Fibroblast of villous mesenchyme (primary cell): ENCODE data around the gene BRINP3. TPM values are rescaled to one million over a fixed set of nuclear protein-coding genes. Genes with fewer than 3 reads are reported as not detected.

ENCODE experiments used
- DNase-seq: peaks from one replicate; pipeline ENCODE4 v3.0.0-alpha.2; 2010; ENCODE audit warnings: low read depth
- H3K4me3 ChIP-seq: 2 replicates; pipeline ENCODE4 v1.5.1; 2011; ENCODE audit warnings: low read depth, mild to moderate bottlenecking, low read length
- total RNA-seq: library from RNA; depleted of rRNA; stranded (reverse); fragments of >200 nt; gene quantifications from 2 replicates; pipeline ENCODE4 v1.2.3, GENCODE V29; 2012
- TF ChIP-seq, protein P1 (sequence below): IDR thresholded peaks from 2 replicates; pipeline ENCODE4 v1.5.1; 2012; ENCODE audit warnings: low read depth, mild to moderate bottlenecking, low read length; ENCODE audit not compliant: insufficient read depth

The BRINP3 gene
- total RNA-seq, 1 donor = not detected

DNA sequence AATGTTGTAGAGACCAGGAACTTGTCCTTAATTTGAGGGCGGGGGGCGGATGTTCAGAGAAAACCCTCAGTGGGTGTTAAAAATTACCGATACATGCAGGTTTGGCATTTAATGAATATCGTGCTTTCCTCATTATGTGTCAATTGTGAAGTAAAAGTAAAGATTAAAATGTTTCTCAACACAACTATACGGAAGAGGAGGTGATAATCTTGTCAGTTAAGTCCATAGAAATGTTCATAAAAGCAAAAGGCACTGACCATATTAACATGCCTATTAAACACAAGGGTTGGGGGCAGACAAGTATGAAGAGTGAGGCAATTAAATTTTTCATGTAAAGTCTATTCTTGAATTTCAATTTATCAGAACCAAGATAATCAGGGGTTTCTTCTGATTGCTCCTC lies 1.3 kb downstream of the BRINP3 start:
- no peak for DNase-seq
- TF ChIP-seq, protein P1, sequence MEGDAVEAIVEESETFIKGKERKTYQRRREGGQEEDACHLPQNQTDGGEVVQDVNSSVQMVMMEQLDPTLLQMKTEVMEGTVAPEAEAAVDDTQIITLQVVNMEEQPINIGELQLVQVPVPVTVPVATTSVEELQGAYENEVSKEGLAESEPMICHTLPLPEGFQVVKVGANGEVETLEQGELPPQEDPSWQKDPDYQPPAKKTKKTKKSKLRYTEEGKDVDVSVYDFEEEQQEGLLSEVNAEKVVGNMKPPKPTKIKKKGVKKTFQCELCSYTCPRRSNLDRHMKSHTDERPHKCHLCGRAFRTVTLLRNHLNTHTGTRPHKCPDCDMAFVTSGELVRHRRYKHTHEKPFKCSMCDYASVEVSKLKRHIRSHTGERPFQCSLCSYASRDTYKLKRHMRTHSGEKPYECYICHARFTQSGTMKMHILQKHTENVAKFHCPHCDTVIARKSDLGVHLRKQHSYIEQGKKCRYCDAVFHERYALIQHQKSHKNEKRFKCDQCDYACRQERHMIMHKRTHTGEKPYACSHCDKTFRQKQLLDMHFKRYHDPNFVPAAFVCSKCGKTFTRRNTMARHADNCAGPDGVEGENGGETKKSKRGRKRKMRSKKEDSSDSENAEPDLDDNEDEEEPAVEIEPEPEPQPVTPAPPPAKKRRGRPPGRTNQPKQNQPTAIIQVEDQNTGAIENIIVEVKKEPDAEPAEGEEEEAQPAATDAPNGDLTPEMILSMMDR = no peak

DNA sequence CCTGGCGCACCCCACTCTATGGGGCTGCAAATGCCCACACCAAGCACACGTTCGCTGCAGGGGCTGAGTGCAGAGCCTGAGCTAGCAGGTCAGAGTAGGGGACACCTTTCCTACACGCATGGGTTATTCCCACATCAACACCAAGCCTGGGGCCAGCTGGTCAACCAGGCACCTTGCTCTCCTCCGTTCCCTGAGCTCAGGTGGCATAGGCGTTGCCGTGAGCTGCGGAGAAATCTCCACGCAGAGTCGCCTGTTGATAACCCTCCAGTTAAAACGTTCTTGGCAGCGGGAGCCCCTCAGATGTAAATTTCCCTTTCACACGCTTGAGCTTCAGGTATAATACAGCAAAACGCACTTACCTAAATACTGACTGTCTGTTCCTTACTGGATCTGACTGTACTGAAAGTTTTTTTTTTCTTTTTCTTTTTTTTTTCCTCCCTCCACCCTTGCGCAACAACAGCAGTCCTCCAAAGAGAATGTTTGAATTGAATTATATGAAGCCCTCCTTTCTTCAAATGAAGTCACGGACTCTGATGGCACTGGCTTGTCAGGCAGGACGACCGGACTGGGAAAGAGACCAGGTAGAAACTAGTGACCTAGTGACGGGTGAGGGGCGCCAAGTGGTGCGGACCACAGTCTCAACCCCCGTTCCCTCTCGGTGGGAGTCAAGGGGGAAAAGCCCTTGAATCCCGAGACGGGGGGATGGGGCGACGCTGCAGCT lies 2.1 kb downstream of the BRINP3 start:
- no peak for DNase-seq
- H3K4me3 ChIP-seq = no peak overlapping the region

More for the DNA sequence above, 1.3 kb downstream of the BRINP3 start:
- H3K4me3 ChIP-seq = no peak overlapping the region

DNA sequence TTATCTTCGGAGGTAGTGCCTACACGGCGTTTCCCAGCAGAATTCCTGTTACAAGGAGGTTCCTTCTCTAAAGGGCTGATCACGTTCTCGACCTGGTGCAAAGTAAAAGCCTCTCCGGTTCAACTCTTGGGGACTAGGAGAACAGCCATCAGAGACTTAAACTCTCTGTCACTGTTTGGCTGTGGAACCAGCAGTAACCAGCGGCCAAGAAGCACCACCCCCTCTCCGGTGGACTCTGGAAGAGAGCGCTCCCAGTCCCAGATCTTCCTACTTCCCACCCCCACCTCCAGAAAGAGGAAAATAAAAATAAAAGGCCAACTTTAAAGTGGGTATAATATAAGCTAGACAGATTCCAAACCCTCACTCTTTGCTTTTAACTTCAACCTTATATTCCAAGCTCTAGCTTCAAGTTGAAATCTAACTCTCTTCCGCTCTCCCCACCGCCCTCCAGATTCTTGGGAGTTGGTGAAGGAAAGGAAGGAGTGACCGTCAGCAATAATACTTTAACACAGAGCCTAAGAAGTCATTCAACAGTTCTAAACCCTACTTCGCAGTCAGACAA lies 2.9 kb downstream of the BRINP3 start:
- DNase-seq = no peak
- TF ChIP-seq, protein P1 = no peak
- no peak overlapping the region for H3K4me3 ChIP-seq

More for the DNA sequence above, 2.1 kb downstream of the BRINP3 start:
- TF ChIP-seq, protein P1 = no peak

DNA sequence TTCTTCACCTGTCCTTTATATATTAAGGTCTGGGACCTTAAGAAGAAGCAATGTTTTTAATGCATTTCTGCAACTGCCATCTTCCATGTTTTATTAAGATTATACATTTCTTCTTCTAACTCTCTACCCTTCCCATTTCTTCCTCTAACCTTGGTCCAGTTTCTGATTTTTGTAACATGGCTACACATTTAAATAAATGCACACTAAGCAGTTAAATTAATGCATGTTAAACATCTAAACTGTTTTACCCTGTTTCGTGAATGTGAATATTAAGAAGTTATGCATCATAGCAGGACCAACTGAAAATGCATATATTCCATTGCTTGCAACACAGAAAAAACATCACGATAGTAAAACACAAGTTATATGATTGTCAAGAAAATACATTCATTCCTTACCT lies 3.7 kb downstream of the BRINP3 start:
- H3K4me3 ChIP-seq = no peak overlapping the region
- no peak for DNase-seq
- TF ChIP-seq, protein P1 = no peak

DNA sequence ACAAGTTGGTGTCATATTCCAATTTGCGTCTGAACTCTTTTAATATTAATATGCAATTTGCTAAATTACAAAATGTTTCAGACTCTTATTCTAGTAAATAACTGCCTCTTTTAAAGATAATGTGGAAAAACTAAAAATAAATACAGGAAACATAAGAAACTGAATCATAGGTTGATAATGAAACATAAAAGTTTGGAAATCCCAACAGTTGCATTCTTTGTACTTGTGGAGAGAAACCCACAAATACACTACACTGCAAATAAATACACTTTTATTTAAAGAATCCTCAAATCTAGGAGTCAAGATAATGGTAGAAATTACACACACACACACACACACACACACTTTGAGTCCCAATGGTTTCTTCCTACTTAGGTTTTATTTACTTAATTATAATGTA lies 5.2 kb downstream of the BRINP3 start:
- TF ChIP-seq, protein P1 = no peak
- H3K4me3 ChIP-seq = no peak overlapping the region
- DNase-seq = no peak

DNA sequence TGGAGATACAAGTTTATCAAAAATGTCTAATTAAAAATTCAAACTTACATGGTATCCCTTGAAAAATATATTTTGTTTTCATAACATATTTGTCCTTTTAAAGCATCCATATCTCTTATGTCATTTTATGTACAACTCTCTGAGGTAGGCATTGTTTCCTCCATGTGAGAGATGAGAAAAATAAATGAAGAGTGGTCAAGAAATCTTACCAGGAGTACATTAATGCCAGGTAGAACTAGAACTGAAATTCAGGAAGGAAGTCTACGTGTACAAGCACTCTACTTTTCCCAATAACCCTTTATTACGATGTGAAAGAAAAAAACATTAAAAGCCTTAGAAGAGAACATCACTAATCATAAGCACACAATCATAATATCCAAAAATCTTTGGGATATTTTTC lies 5.6 kb downstream of the BRINP3 start:
- DNase-seq = no peak
- TF ChIP-seq, protein P1 = no peak
- H3K4me3 ChIP-seq = no peak overlapping the region
